HG02610 (cell line): ENCODE measurements around the gene TMEM81.

Experiments used
- ATAC-seq: cut with Tn5 transposase; IDR thresholded peaks from one replicate; pipeline ENCODE4 v1.9.1; 2021; ENCODE audit warnings: mild to moderate bottlenecking, moderate library complexity; ENCODE audit not compliant: unreplicated experiment

TMEM81 gene

DNA sequence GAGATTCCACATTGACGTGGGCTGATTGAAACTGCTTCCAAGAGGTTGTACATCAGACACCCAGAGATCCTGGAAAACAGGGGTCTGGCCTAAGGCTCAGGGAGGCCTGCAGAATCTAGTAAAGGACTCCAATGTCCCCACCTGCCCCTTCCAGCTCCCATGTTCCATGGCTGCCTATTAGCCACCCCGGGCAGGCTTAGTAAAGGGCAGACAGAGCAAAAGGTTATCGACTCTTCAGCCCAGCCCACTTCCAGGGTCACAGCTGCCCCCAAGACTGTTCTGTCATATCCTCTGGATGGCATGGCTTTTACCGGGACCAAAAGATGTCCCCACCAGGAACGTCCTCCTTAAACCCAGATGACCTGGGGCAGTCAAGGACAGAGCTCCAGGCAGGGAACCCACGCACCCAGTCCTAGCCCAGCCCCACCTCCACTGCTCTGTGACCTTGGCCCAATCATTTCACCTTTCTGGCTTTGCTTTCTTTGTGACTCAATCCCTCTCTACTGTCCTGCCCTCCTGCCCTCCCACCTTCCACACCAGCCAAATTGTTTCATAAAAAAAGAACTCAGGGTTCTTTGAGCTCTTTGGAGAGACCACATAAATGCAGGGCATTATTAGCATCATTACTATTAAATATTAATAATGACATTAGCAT, 46.0 kb downstream of the TMEM81 start:
- no peak for ATAC-seq

DNA sequence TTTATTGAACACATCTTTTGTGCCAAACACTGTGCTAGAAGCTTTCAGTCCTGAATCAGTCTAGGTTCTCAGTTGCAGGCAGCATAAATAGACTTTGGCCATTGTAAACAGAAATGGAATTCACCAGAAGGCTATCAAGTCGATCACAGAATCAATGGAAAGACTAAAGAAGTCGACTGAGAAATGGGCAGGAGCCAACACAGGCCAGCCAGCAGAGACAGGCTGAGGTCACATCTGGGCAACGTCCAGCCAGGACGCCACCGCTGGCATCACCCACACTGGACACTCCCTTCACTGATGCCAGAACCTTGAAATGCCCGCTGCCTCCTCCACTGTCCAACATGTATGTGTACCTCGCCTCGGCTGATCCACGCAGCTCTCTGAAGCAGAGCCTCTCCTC, 46.7 kb downstream of the TMEM81 start:
- no peak for ATAC-seq
